Fibroblast of mammary gland (primary cell): ENCODE data around the gene GLCE.

Source experiments
- DNase-seq: peaks from one replicate; pipeline ENCODE4 v3.0.0-alpha.2; 2010; ENCODE audit warnings: low read depth
- H3K4me3 ChIP-seq: 2 replicates; pipeline ENCODE4 v1.5.1; 2011; ENCODE audit warnings: low read depth, mild to moderate bottlenecking, low read length, moderate library complexity; ENCODE audit not compliant: control insufficient read depth
- CTCF ChIP-seq: conservative IDR thresholded peaks from 2 replicates; pipeline ENCODE4 v1.5.1; 2011; ENCODE audit warnings: low read depth, low read length, inconsistent platforms; ENCODE audit not compliant: control insufficient read depth, insufficient read depth

The GLCE gene

GRCh38 chr15:69156736-69157381, 3.6 kb upstream of the GLCE start:
- H3K4me3 ChIP-seq: no peak overlapping the region
- no peak for DNase-seq
- no peak for TF ChIP-seq CTCF

- no peak for DNase-seq
- TF ChIP-seq CTCF: no peak
- no peak overlapping the region for H3K4me3 ChIP-seq
Measured at GRCh38 chr15:69158201-69158842, 2.1 kb upstream of the GLCE start.

- TF ChIP-seq CTCF: no peak
- H3K4me3 ChIP-seq: no peak overlapping the region
Measured at GRCh38 chr15:69158843-69159240, 1.6 kb upstream of the GLCE start.

GRCh38 chr15:69159805-69160140, 662 bp upstream of the GLCE start:
- no peak for DNase-seq
- H3K4me3 ChIP-seq: peak overlapping the region; percentile 82
- TF ChIP-seq CTCF: no peak

More at GRCh38 chr15:69158843-69159240, 1.6 kb upstream of the GLCE start:
- no peak for DNase-seq

- peak overlapping the region; percentile 82 for H3K4me3 ChIP-seq
- peak; percentile 33 for DNase-seq
- TF ChIP-seq CTCF: peak; percentile 33
Measured at GRCh38 chr15:69161079-69161877, 843 bp downstream of the GLCE start.

GRCh38 chr15:69161878-69162213, 1.4 kb downstream of the GLCE start:
- DNase-seq: no peak
- peak overlapping the region; percentile 82 for H3K4me3 ChIP-seq
- no peak for TF ChIP-seq CTCF
